ENCODE results near the gene SCNN1A. TPM values are rescaled to one million over a fixed set of nuclear protein-coding genes. Genes with fewer than 3 reads are reported as not detected.
A peak's percentile ranks its signal among the peaks of the same experiment; 100 is the strongest.

Gene SCNN1A
- total RNA-seq, 1 experiment from 2014 or later = 2.9 TPM

DNA sequence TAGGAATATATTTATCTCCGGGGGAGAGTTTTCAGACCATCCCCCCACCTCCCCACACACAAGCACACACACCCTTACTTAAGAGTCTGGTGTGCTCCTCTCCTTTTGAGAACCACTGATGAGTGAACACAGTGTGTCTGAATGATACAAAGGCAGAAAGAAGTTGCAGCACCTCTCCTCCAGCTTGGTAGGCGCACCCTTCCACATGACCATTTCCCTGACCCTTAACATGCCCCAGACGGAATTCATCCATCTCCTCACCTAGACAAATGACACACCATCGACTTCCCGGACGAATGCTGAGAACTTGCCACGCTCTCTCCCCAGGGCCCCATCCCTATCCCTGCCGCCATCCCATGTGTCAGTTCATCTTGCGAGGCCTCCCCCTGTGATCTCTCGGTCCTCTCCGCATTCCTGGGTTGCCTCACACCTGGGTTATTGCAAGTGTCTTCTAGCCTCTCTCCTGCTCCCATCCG is 37.4 kb downstream of the SCNN1A start:
- H3K4me3 ChIP-seq (ENCODE audit: low read length) = peak overlapping the region; percentile 90; the same call in 1 of the 2 replicates
- no TSS peak for BruUV-seq (replicated peaks)
- no peak overlapping the region for H2AFZ ChIP-seq (ENCODE audit: low read length)
- peaks cover 71% of the 10 kb centered on the region for H3K4me1 ChIP-seq (ENCODE audit: insufficient read depth, low read length)
- ChIA-PET CTCF (no interaction called here), POLR2A (ENCODE audit: unreplicated experiment) (no interaction called here)
- H3K9me2 ChIP-seq (replicated peaks; ENCODE audit: low read length) = no peaks in the 10 kb centered on the region
- no peak for ATAC-seq
- no peaks in the 10 kb centered on the region for H3K27me3 ChIP-seq (ENCODE audit: low read length)
- intact Hi-C loops (cut with micrococcal nuclease) = loop anchor here (2.0 to 5.0 kb wide), 4 partner anchors 33 to 197 kb away; partner anchors contain the start of gene GAPDH
- no peaks in the 10 kb centered on the region for H3K9me3 ChIP-seq (ENCODE audit: low read length)
- no peak for DNase-seq
- peaks cover 89% of the 10 kb centered on the region for H3K79me2 ChIP-seq (ENCODE audit: low read length)
- peak overlapping the region; percentile 100 for H3K27ac ChIP-seq (ENCODE audit: low read length)
- H3K36me3 ChIP-seq (ENCODE audit: low read depth, low read length) = peaks cover 18% of the 10 kb centered on the region; the same call in 1 of the 2 replicates
- peak overlapping the region; percentile 85 for H3K4me2 ChIP-seq (ENCODE audit: low read length)
- H3K9ac ChIP-seq (ENCODE audit: low read length) = no peak overlapping the region
- H3F3A ChIP-seq (ENCODE audit: low read length, unreplicated experiment) = peaks cover 3% of the 10 kb centered on the region
- 0 out of 2 replicates have a peak, but pooled peaks cover 9% of the 10 kb centered on the region for H4K20me1 ChIP-seq (ENCODE audit: low read length)
- TF ChIP-seq CTCF (conservative IDR thresholded peaks at IDR 0.05; ENCODE audit: low read depth, low read length) = no peak
- TF ChIP-seq EZH2phosphoT487 (IDR thresholded peaks at IDR 0.05; ENCODE audit: borderline replicate concordance, low read length) = no peak
- no peak for TF ChIP-seq EZH2 (IDR thresholded peaks at IDR 0.05; ENCODE audit: low read length, unreplicated experiment)

DNA sequence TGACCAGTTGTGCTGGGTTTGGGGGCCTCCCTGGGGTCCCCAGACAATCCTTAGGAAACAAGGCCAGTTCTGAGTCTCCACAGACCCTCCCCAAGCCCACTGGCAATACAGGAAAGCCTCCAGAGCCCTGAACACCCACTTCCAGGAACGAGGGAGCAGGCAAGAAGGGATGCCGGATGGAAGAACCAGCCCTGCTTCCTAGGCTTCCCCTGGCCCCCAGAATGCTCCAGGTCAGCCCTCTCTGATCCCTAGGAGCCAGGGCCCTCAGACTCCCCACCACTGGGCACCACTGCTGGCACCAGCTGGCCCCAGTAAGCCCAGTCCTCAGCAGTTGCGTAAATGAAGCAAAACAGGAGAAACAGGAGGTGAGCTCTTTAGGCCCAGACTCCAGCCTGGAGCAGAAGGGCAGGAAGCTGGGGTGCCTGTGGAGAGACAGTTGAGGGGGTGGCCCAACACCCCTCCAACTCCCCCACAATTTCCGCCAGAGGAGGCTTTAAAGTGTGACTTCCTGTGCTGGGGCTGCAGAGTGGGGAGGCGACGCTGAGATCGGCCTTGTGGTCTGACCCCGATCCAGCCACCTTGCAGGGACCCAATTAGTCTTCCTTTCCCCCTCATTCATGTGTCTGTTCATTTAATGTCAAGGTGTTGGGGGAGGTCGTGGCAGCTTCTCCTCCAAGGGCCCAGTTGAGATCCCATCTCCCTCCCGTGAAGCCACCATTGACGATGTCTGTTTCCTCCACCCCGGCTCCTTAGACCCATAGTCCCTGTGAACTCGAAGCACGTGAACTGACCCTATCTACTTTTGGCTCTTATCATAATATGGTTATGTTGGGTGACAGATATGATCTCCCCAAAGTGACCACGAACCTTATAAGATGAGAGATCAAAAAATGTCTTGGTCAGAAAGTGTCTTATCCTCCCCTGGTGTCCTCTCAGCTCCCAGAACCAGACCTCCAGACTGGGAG is 38.2 kb downstream of the SCNN1A start:
- no peak overlapping the region for H2AFZ ChIP-seq (ENCODE audit: low read length)
- peak overlapping the region; percentile 85 for H3K4me2 ChIP-seq (ENCODE audit: low read length)
- no peaks in the 10 kb centered on the region for H3K27me3 ChIP-seq (ENCODE audit: low read length)
- ChIA-PET CTCF (interaction anchor here (0.9 to 1.8 kb wide), 5 partner anchors 11 to 128 kb away, joined by 5 to 12 read pairs (median 8); partner anchors contain the start of gene LTBR), POLR2A (ENCODE audit: unreplicated experiment) (interaction anchor here (0.5 to 1.2 kb wide), 8 partner anchors 24 to 509 kb away, joined by 3 to 33 read pairs (median 7); partner anchors contain the start of gene VAMP1)
- peak overlapping the region; percentile 97 for H3K9ac ChIP-seq (ENCODE audit: low read length)
- peaks cover 5% of the 10 kb centered on the region for H3F3A ChIP-seq (ENCODE audit: low read length, unreplicated experiment)
- 0 out of 2 replicates have a peak, but pooled peaks cover 9% of the 10 kb centered on the region for H4K20me1 ChIP-seq (ENCODE audit: low read length)
- peaks cover 86% of the 10 kb centered on the region for H3K79me2 ChIP-seq (ENCODE audit: low read length)
- no peak for DNase-seq
- no peaks in the 10 kb centered on the region for H3K9me3 ChIP-seq (ENCODE audit: low read length)
- BruUV-seq (replicated peaks) = TSS peak; percentile 53
- H3K36me3 ChIP-seq (ENCODE audit: low read depth, low read length) = peaks cover 19% of the 10 kb centered on the region
- H3K4me1 ChIP-seq (ENCODE audit: insufficient read depth, low read length) = peaks cover 72% of the 10 kb centered on the region
- TF ChIP-seq EZH2 (IDR thresholded peaks at IDR 0.05; ENCODE audit: low read length, unreplicated experiment) (no peak), EZH2phosphoT487 (IDR thresholded peaks at IDR 0.05; ENCODE audit: borderline replicate concordance, low read length) (no peak)
- no peak for ATAC-seq
- peak overlapping the region; percentile 90 for H3K4me3 ChIP-seq (ENCODE audit: low read length)
- peak overlapping the region; percentile 100 for H3K27ac ChIP-seq (ENCODE audit: low read length)
- intact Hi-C loops (cut with micrococcal nuclease) = loop anchor here (1.0 to 5.0 kb wide), 5 partner anchors 25 to 198 kb away; partner anchors contain the start of gene GAPDH
- H3K9me2 ChIP-seq (replicated peaks; ENCODE audit: low read length) = no peaks in the 10 kb centered on the region

Data from PC-3 (cell line).